ENCODE measurements around the gene WNT7B.

Gene WNT7B

DNA sequence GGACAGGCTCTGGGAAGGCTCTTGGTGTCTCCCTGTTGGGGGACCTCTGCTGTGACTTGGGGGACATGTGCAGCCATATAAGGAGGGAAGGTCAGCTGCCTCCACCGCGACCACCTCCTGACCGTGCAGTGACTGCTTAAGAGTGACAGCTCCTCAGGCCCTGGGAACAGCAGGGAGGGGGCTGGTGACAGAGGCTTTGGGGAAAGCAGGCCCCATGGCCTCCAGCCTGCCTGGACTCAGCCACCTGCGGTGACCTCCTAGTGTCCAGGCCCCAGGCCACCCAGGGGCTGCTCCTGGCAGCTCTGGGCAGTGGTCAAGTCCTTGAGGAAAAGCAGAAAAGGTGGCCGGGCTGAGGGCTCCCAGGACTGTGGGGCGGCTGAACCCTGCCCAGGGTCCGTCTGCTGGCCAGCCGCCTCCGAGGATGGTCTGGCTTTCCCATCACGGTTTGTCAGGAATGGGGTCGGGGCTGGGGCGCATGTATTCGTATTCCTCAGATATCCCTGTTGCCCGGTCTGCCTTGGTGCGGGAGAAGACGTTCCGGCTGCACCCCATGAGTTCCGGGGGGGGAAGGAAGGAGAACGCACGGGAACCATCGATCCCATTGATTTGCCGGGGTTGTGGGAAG is 96.8 kb downstream of the WNT7B start:
- no peak for DNase-seq (ENCODE audit: extremely low read depth, low read depth)
- no peak for TF ChIP-seq CTCF (IDR thresholded peaks at IDR 0.05; ENCODE audit: low read depth, low read length, missing control alignments)
- H3K4me3 ChIP-seq (replicated peaks; ENCODE audit: low read depth, low read length), result no peak overlapping the region

DNA sequence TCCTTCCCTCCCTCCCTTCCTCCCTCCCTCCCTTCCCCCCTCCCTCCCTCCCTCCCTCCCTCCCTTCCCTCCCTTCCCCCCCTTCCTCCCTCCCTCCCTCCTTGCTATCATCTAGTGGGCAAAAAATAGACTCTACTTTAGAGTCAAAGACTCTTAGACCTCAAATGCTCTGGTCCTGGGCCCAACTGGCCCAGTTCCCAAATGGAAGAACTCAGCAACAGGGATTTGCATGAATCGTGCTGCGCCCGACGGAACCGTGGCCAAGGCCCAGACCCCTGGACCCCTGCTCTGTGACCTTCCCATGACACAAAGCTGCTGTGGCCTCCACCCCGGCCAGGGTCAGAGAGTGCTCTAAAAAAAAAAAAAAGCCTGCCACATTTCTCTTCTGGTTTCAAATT is 97.4 kb downstream of the WNT7B start:
- no peak for DNase-seq (ENCODE audit: extremely low read depth, low read depth)
- no peak for TF ChIP-seq CTCF (IDR thresholded peaks at IDR 0.05; ENCODE audit: low read depth, low read length, missing control alignments)
- H3K4me3 ChIP-seq (replicated peaks; ENCODE audit: low read depth, low read length), result no peak overlapping the region

DNA sequence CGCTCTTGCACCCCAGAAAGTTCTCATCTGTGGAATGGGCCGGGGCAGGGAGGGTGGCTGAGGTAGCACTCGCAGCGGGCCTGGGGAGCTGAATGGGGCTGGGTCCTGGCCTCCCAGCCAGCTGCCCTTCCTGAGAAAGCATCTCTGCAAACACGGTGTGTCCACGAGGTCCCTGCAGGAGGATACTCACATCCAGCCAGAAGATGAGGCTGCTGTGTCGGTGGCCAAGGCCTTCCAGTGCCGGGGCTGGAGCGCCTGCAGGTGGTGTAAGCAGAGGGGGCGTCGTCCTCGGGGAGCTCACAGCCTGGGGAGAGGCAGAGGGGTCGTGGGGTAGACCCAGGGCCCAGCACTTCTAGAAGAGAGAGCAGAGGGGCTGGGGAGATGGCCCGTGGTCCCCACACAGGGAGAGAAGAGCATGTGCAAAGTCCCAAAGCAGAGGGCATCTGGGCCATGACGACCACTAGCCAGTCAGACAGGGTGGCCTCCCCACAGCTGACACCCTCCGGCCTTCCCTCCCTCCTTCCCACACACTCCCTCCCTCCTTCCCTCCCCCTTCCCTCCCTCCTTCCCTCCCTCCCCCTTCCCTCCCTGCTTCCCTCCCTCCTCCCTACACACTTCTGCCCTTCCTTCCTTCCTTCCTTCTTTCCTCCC is 97.9 kb downstream of the WNT7B start:
- DNase-seq (ENCODE audit: extremely low read depth, low read depth), result no peak
- no peak overlapping the region for H3K4me3 ChIP-seq (replicated peaks; ENCODE audit: low read depth, low read length)
- no peak for TF ChIP-seq CTCF (IDR thresholded peaks at IDR 0.05; ENCODE audit: low read depth, low read length, missing control alignments)

DNA sequence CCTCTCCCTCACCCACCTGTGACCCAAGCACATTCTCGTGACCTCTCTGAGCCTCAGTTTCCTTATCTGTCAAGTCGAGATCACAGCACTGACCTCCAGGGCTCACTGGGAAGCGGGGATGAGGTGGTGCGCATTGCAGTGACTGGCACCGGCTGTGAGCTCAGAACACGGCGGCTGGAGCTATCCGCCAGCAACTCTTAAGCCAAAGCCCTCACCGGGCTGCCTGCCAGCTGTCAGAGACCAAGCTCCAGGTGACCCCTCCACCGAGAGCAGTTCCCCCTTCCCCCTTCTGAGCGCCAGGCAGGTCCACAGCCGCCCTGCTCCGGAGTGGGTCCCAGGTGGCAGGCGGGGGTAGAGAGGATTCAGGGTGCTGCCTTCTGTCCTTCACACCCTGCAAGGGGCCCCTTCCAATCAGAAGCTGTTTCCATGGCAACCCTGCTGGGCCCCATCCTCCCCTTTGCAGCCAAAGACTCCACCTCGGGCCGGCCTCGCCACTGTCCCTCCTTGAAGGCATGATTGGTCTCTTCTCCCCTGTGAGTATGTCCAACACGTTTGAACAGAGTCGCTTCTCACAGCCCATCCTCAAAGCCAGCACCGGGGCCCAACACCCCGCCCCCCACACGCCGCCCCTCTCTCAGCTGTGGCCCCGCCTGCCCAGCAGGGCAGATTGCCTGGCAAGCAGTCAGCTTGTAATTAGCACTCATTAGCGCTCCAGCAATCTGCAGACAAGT is 98.7 kb downstream of the WNT7B start:
- DNase-seq (ENCODE audit: extremely low read depth, low read depth), result no peak
- H3K4me3 ChIP-seq (replicated peaks; ENCODE audit: low read depth, low read length), result no peak overlapping the region
- TF ChIP-seq CTCF (IDR thresholded peaks at IDR 0.05; ENCODE audit: low read depth, low read length, missing control alignments), result no peak

DNA sequence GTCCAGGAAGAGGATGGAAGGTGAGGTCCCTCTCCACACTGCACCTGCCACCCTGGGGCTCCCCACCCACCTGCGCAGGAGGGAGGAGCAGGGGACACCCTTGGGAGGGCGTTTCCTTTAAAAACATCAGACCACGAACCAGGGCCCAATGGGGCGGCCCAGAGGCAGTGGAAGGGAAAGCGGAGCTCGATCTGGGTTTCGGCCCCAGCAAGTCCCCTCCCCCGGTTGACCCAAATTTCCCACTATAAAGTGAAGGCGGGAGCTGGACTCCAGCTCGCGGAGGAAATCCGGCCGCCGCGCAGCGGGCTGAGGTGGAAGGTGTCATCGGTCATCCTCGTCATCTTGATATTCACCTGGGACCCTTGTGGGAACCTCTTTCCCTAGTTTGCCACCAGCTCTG is 99.3 kb downstream of the WNT7B start:
- no peak overlapping the region for H3K4me3 ChIP-seq (replicated peaks; ENCODE audit: low read depth, low read length)
- no peak for DNase-seq (ENCODE audit: extremely low read depth, low read depth)
- TF ChIP-seq CTCF (IDR thresholded peaks at IDR 0.05; ENCODE audit: low read depth, low read length, missing control alignments), result no peak

GRCh38 chr22:45877036-45877380 is 100.0 kb downstream of the WNT7B start:
- H3K4me3 ChIP-seq (replicated peaks; ENCODE audit: low read depth, low read length), result no peak overlapping the region
- DNase-seq (ENCODE audit: extremely low read depth, low read depth), result no peak
- no peak for TF ChIP-seq CTCF (IDR thresholded peaks at IDR 0.05; ENCODE audit: low read depth, low read length, missing control alignments)

All from HFF-Myc (cell line).